CD4-positive, CD25-positive, alpha-beta regulatory T cell (primary cell): Measurements from ENCODE around the gene NUDT19. TPM values are rescaled to one million over a fixed set of nuclear protein-coding genes. Genes with fewer than 3 reads are reported as not detected.

ENCODE experiments used
- ATAC-seq, 2 donors: fragments of 150-1000 bp; cut with Tn5 transposase; one replicate each; pipeline ENCODE4 v1.10.0; 2021; ENCODE audit warnings: low read depth in 2 of 2, moderate number of reproducible peaks in 2 of 2, moderate library complexity in 1 of 2
- DNase-seq, 3 donors: peaks; one replicate each; pipeline versions ENCODE4 v3.0.0 to v3.0.0-alpha.2; 2012 to 2022; ENCODE audit warnings: mixed read lengths in 1 of 3
- H3K27ac ChIP-seq: one replicate; pipeline ENCODE4 v1.7.0; 2013; ENCODE audit warnings: mild to moderate bottlenecking, low read length; ENCODE audit not compliant: insufficient read depth, poor library complexity, severe bottlenecking
- H3K27me3 ChIP-seq: one replicate; pipeline ENCODE4 v1.7.0; 2013; ENCODE audit warnings: low read length; ENCODE audit not compliant: control insufficient read depth, insufficient read depth
- H3K36me3 ChIP-seq: one replicate; pipeline ENCODE4 v1.7.0; 2013; ENCODE audit warnings: mild to moderate bottlenecking, low read length, moderate library complexity; ENCODE audit not compliant: control insufficient read depth, insufficient read depth
- H3K4me1 ChIP-seq: 2 replicates; pipeline ENCODE4 v1.7.0; 2013; ENCODE audit warnings: mild to moderate bottlenecking, low read length; ENCODE audit not compliant: insufficient read depth, control insufficient read depth, poor library complexity, severe bottlenecking
- H3K4me3 ChIP-seq: one replicate; pipeline ENCODE4 v1.7.0; 2013; ENCODE audit warnings: low read depth, mild to moderate bottlenecking, low read length, moderate library complexity
- H3K9me3 ChIP-seq, 2 experiments: 1 replicate in 1 of 2; 2 replicates in 1 of 2; pipeline ENCODE4 v1.7.0; 2013; ENCODE audit warnings: low read length in 2 of 2, mild to moderate bottlenecking in 1 of 2, moderate library complexity in 1 of 2; ENCODE audit not compliant: control insufficient read depth in 2 of 2
- H3K27ac Mint-ChIP-seq, 3 donors: one replicate each; pipeline ENCODE4 v1.8.0; 2020 to 2022; ENCODE audit warnings: mild to moderate bottlenecking in 3 of 3, mixed read lengths in 3 of 3, moderate library complexity in 2 of 3
- H3K27me3 Mint-ChIP-seq: one replicate; pipeline ENCODE4 v1.8.0; 2022; ENCODE audit warnings: mild to moderate bottlenecking, mixed read lengths
- H3K36me3 Mint-ChIP-seq: one replicate; pipeline ENCODE4 v1.8.0; 2020; ENCODE audit warnings: mixed read lengths
- H3K4me1 Mint-ChIP-seq, 4 donors: one replicate each; pipeline ENCODE4 v1.8.0; 2020 to 2022; ENCODE audit warnings: mixed read lengths in 4 of 4, mild to moderate bottlenecking in 1 of 4
- H3K4me3 Mint-ChIP-seq, 4 donors: one replicate each; pipeline ENCODE4 v1.8.0; 2020 to 2022; ENCODE audit warnings: mild to moderate bottlenecking in 4 of 4, mixed read lengths in 4 of 4, moderate library complexity in 3 of 4
- H3K9me3 Mint-ChIP-seq, 7 donors: one replicate each; pipeline ENCODE4 v1.8.0; 2020 to 2022; ENCODE audit warnings: mixed read lengths in 7 of 7, mild to moderate bottlenecking in 3 of 7, moderate library complexity in 2 of 7
- polyA plus RNA-seq, 4 donors: library from polyadenylated mRNA; unstranded; fragments of 300-500 nt; fragmentation: Illumina TruSeq; gene quantifications; one replicate each; pipeline ENCODE4 v1.2.3, GENCODE V29; 2021
- total RNA-seq: library from RNA; stranded (reverse); gene quantifications from one replicate; pipeline ENCODE4 v1.2.3, GENCODE V29; 2022

Gene NUDT19
- total and polyA plus RNA-seq, 5 donors from 2014 or later: 3.1 to 7.3 (median 4.2) TPM

- peaks cover 0 to 20% (median 9%) of the 10 kb centered on the region in 4 donors for H3K4me1 Mint-ChIP-seq
- H3K27ac Mint-ChIP-seq: no peak overlapping the region
- peaks cover 37% of the 10 kb centered on the region for H3K27me3 Mint-ChIP-seq
- H3K36me3 Mint-ChIP-seq: no peaks in the 10 kb centered on the region
- H3K36me3 ChIP-seq: no peaks in the 10 kb centered on the region
- no peak for DNase-seq
- no peaks in the 10 kb centered on the region for H3K4me1 ChIP-seq
- peaks cover 2% of the 10 kb centered on the region for H3K27me3 ChIP-seq
- H3K4me3 Mint-ChIP-seq: no peak overlapping the region
- H3K4me3 ChIP-seq: no peak overlapping the region
- peaks cover 0 to 2% (median 0%) of the 10 kb centered on the region in 7 donors for H3K9me3 Mint-ChIP-seq
- no peak for ATAC-seq
- H3K9me3 ChIP-seq: no peaks in the 10 kb centered on the region
- no peak overlapping the region for H3K27ac ChIP-seq
Observed at GRCh38 chr19:32751066-32751465, 59.4 kb downstream of the NUDT19 start.

GRCh38 chr19:32757189-32757588 is 65.6 kb downstream of the NUDT19 start:
- peaks cover 31% of the 10 kb centered on the region for H3K27me3 Mint-ChIP-seq
- H3K36me3 Mint-ChIP-seq: no peaks in the 10 kb centered on the region
- H3K27ac Mint-ChIP-seq: no peak overlapping the region
- H3K4me1 Mint-ChIP-seq: no peaks in the 10 kb centered on the region
- Histone ChIP-seq H3K36me3 (no peaks in the 10 kb centered on the region), H3K4me1 (no peaks in the 10 kb centered on the region), H3K27me3 (no peaks in the 10 kb centered on the region), H3K9me3 (no peaks in the 10 kb centered on the region), H3K4me3 (no peak overlapping the region), H3K27ac (no peak overlapping the region)
- DNase-seq (no peak), ATAC-seq (no peak)
- peaks cover 0 to 5% (median 0%) of the 10 kb centered on the region in 7 donors for H3K9me3 Mint-ChIP-seq
- no peak overlapping the region for H3K4me3 Mint-ChIP-seq

Other genes starting within 250 kb of the NUDT19 start
- 35.3 TPM for gene PDCD5, start 110.6 kb upstream of the NUDT19 start, total RNA-seq
- gene PDCD5, start 110.6 kb upstream of the NUDT19 start, polyA plus RNA-seq: 100 to 1,000 TPM; 139 to 201 (median 150) TPM
- gene ANKRD27, start 16.6 kb upstream of the NUDT19 start, total RNA-seq: 39.0 TPM
- 10 to 100 TPM; 17.2 to 22.8 (median 19.0) TPM for gene ANKRD27, start 16.6 kb upstream of the NUDT19 start, polyA plus RNA-seq
- 0.39 TPM for gene RGS9BP, start 16.0 kb upstream of the NUDT19 start, total RNA-seq
- gene RGS9BP, start 16.0 kb upstream of the NUDT19 start, polyA plus RNA-seq: under 1 TPM in 2 of 4 donors, not detected in 2; 0.26 to 0.32 TPM
- 0.42 TPM for gene TDRD12, start 27.9 kb downstream of the NUDT19 start, total RNA-seq
- gene TDRD12, start 27.9 kb downstream of the NUDT19 start, polyA plus RNA-seq: under 1 TPM in 3 of 4 donors, not detected in 1; 0.35 to 1.00 (median 0.48) TPM
- gene SLC7A9, start 177.9 kb downstream of the NUDT19 start, total RNA-seq: 0.32 TPM
- not detected for gene SLC7A9, start 177.9 kb downstream of the NUDT19 start, polyA plus RNA-seq